Progenitor cell of endocrine pancreas (in vitro differentiated cells): ENCODE data around the gene TNIP1. TPM values are rescaled to one million over a fixed set of nuclear protein-coding genes. Genes with fewer than 3 reads are reported as not detected.

Experiments used
- DNase-seq: peaks from one replicate; pipeline ENCODE4 v3.0.0; 2021; ENCODE audit warnings: low spot score; ENCODE audit not compliant: unreplicated experiment
- H3K27ac Mint-ChIP-seq: 2 replicates; pipeline ENCODE4 v1.8.0; 2021; ENCODE audit warnings: mild to moderate bottlenecking, moderate library complexity, mixed read lengths
- H3K27me3 Mint-ChIP-seq: 2 replicates; pipeline ENCODE4 v1.8.0; 2021; ENCODE audit warnings: mixed read lengths
- H3K36me3 Mint-ChIP-seq: 2 replicates; pipeline ENCODE4 v1.8.0; 2022; ENCODE audit warnings: mixed read lengths; ENCODE audit not compliant: insufficient read depth
- H3K4me1 Mint-ChIP-seq: 2 replicates; pipeline ENCODE4 v1.8.0; 2021; ENCODE audit warnings: low read depth, mixed read lengths
- H3K4me3 Mint-ChIP-seq: 2 replicates; pipeline ENCODE4 v1.8.0; 2021; ENCODE audit warnings: low read depth, mild to moderate bottlenecking, moderate library complexity, mixed read lengths
- H3K9me3 Mint-ChIP-seq: 2 replicates; pipeline ENCODE4 v1.8.0; 2021; ENCODE audit warnings: low read depth, mixed read lengths
- CTCF ChIP-seq: fragments of 200-600 bp; sonication (generic); IDR thresholded peaks from one replicate; pipeline ENCODE4 v1.5.0; 2021; ENCODE audit warnings: antibody characterized with exemption, mild to moderate bottlenecking; ENCODE audit not compliant: unreplicated experiment
- total RNA-seq: library from RNA; stranded (reverse); gene quantifications from 2 replicates; pipeline ENCODE4 v1.2.1, GENCODE V29; 2021

Gene TNIP1
- total RNA-seq, 1 donor from 2014 or later, result 55.0 TPM

GRCh38 chr5:151089726-151090125 lies 8.9 kb upstream of the TNIP1 start:
- Mint-ChIP-seq H3K36me3 (no peaks in the 10 kb centered on the region), H3K4me1 (peaks cover 3% of the 10 kb centered on the region), H3K27me3 (peaks cover 11% of the 10 kb centered on the region), H3K9me3 (no peaks in the 10 kb centered on the region), H3K4me3 (no peak overlapping the region), H3K27ac (no peak overlapping the region)
- DNase-seq, result no peak
- no peak for TF ChIP-seq CTCF

DNA sequence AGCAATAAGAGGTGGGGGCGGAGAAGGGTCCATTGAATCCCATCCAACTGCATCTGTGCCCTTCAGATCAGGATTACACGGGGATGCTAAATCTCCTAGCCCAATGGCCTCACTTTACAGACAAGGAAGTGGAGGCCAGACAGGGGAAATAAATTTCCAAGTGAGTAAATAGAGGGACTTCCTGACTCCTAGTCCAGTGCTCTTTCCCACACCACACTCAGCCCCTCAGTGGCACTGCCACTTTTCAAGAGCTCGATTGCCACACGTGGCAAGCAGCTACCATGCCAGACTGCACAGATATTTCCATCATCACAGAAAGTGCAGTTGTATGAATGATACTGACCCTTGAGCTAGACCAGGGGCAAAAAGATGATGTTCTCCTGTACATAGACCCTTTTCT lies 8.2 kb upstream of the TNIP1 start:
- no peak for TF ChIP-seq CTCF
- H3K27ac Mint-ChIP-seq, result no peak overlapping the region
- no peaks in the 10 kb centered on the region for H3K9me3 Mint-ChIP-seq
- H3K27me3 Mint-ChIP-seq, result peaks cover 11% of the 10 kb centered on the region
- H3K4me3 Mint-ChIP-seq, result no peak overlapping the region
- H3K36me3 Mint-ChIP-seq, result no peaks in the 10 kb centered on the region
- peaks cover 2% of the 10 kb centered on the region for H3K4me1 Mint-ChIP-seq
- no peak for DNase-seq

DNA sequence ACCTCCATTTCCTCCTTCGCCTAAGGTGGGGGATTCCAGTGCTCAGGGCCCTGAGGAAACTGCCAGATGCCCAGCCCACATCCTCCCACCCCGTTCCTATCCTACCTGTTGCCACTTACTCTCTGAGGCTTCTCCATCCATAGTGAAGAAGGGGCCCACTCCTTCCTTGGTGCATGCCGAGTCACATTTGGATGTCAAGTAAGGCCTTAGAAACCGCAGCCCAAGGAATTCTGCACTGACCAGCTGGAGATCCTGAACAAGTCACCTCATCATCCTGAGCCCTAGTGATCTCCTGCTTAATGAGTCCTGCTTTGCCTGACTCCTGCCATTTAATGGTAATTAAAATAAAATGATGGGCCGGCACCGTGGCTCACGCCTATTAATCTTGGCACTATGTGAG lies 6.7 kb upstream of the TNIP1 start:
- Mint-ChIP-seq H3K4me1 (peaks cover 1% of the 10 kb centered on the region), H3K4me3 (no peak overlapping the region), H3K27me3 (peaks cover 11% of the 10 kb centered on the region), H3K9me3 (no peaks in the 10 kb centered on the region), H3K36me3 (no peaks in the 10 kb centered on the region), H3K27ac (no peak overlapping the region)
- TF ChIP-seq CTCF, result no peak
- no peak for DNase-seq

GRCh38 chr5:151086905-151087360 lies 6.1 kb upstream of the TNIP1 start:
- H3K27me3 Mint-ChIP-seq, result peaks cover 11% of the 10 kb centered on the region
- no peak overlapping the region for H3K27ac Mint-ChIP-seq
- DNase-seq, result no peak
- no peak overlapping the region for H3K4me3 Mint-ChIP-seq
- peaks cover 7% of the 10 kb centered on the region for H3K4me1 Mint-ChIP-seq
- H3K9me3 Mint-ChIP-seq, result no peaks in the 10 kb centered on the region
- no peaks in the 10 kb centered on the region for H3K36me3 Mint-ChIP-seq
- TF ChIP-seq CTCF, result no peak

DNA sequence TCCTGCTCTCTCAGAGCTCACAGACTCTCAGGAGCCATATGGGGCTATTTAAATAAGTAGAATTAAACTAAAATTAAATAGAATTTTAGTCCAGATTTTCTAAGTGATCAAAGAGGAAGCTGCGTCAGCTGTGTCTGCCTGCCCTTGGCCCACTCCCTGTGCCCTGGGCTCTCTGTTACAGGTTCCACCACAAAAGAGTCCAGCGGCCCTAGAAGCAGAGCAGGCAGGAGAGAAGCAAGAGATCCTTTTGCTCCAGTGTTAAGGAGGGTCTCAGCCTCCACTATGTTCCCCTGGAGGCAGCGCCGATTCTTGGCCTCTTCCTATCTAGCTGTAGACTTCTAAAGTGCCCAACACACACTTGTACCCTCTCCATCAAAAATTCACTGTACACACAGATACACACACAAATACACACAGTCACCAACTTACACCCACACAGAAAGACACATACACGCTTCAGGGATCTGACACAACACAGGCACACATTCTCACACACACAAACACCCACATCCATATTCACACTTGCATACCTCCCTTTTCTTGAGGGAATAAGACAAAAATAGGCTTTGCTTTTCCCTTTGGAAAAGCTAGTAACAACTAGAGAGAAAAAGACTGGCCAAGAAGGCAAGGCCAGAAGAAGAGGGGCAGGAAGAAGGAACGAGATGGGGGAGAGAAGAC lies 5.5 kb upstream of the TNIP1 start:
- H3K4me3 Mint-ChIP-seq, result no peak overlapping the region
- H3K9me3 Mint-ChIP-seq, result no peaks in the 10 kb centered on the region

More for the DNA sequence above, 5.5 kb upstream of the TNIP1 start:
- Mint-ChIP-seq H3K4me1 (peaks cover 10% of the 10 kb centered on the region), H3K36me3 (no peaks in the 10 kb centered on the region), H3K27ac (no peak overlapping the region), H3K27me3 (peaks cover 11% of the 10 kb centered on the region)
- TF ChIP-seq CTCF, result no peak
- no peak for DNase-seq
